ENCODE data around the gene ALDH6A1.

The ALDH6A1 gene

GRCh38 chr14:74084277-74085046 is at the start of gene ALDH6A1, which contains the start of gene LIN52 (continued):
- TF ChIP-seq HIC1 (tag by site-specific recombination; IDR thresholded peaks at IDR 0.05) (peak; percentile 40; the same call in 1 of the 2 replicates), TSHZ1 (tag by site-specific recombination; IDR thresholded peaks at IDR 0.05; ENCODE audit: borderline replicate concordance) (no peak), YY2 (tag by site-specific recombination; IDR thresholded peaks at IDR 0.05) (peak; percentile 91), ZNF391 (tag by site-specific recombination; IDR thresholded peaks at IDR 0.05; ENCODE audit: borderline replicate concordance, low read depth) (peak; percentile 36; the same call in 1 of the 2 replicates), ZNF701 (tag by site-specific recombination; IDR thresholded peaks at IDR 0.05) (no peak), KLF1 (tag by site-specific recombination; IDR thresholded peaks at IDR 0.05) (peak; percentile 47), KLF8 (tag by site-specific recombination; IDR thresholded peaks at IDR 0.05) (peak; percentile 79), ZFHX2 (tag by site-specific recombination; conservative IDR thresholded peaks at IDR 0.05) (no peak), ZSCAN5A (tag by site-specific recombination; IDR thresholded peaks at IDR 0.05) (no peak), ZXDB (tag by site-specific recombination; IDR thresholded peaks at IDR 0.05) (peak; percentile 64), CTCF (tag by site-specific recombination; IDR thresholded peaks at IDR 0.05) (peak; percentile 79), ZNF292 (tag by site-specific recombination; IDR thresholded peaks at IDR 0.05; ENCODE audit: borderline replicate concordance, low read depth) (no peak), SP3 (tag by site-specific recombination; IDR thresholded peaks at IDR 0.05) (peak; percentile 91), ZBTB11 (tag by site-specific recombination; conservative IDR thresholded peaks at IDR 0.05; ENCODE audit: low read depth) (no peak), ZNF324 (tag by site-specific recombination; IDR thresholded peaks at IDR 0.05) (no peak; the same call in 1 of the 2 replicates), ZNF677 (tag by site-specific recombination; IDR thresholded peaks at IDR 0.05) (no peak), ZNF48 (tag by site-specific recombination; IDR thresholded peaks at IDR 0.05) (no peak), PATZ1 (tag by site-specific recombination; IDR thresholded peaks at IDR 0.05) (peak; percentile 60), ZFP69B (tag by site-specific recombination; IDR thresholded peaks at IDR 0.05) (0 out of 2 replicates have a peak, but pooled peaks have one; percentile 15), ZNF19 (tag by site-specific recombination; IDR thresholded peaks at IDR 0.05; ENCODE audit: low read depth) (no peak), ATF2 (tag by site-specific recombination; IDR thresholded peaks at IDR 0.05; ENCODE audit: low read depth) (0 out of 2 replicates have a peak, but pooled peaks have one; percentile 42), ZNF175 (tag by site-specific recombination; IDR thresholded peaks at IDR 0.05) (no peak)

All from HEK293 (cell line).